DLD1 (cell line): ENCODE measurements around the gene PRR19.
"Not testable (repeated sequence)": the region's sequence is repeated elsewhere in the genome, so short reads cannot be mapped to it uniquely, and the experiment has no call there.

Source experiments
- in situ Hi-C: cut with HindIII; loops from 2 replicates; pipeline ENCODE4 v1.10.0; 2017; ENCODE audit warnings: low sequenced_read_pairs

Gene PRR19

GRCh38 chr19:42301646-42302203, at the start of gene PRR19:
TSS of gene PRR19 (plus strand) at chr19:42302132. CDS start at chr19:42309585, 7,453 bp downstream.
- in situ Hi-C loops: no loop called here

DNA sequence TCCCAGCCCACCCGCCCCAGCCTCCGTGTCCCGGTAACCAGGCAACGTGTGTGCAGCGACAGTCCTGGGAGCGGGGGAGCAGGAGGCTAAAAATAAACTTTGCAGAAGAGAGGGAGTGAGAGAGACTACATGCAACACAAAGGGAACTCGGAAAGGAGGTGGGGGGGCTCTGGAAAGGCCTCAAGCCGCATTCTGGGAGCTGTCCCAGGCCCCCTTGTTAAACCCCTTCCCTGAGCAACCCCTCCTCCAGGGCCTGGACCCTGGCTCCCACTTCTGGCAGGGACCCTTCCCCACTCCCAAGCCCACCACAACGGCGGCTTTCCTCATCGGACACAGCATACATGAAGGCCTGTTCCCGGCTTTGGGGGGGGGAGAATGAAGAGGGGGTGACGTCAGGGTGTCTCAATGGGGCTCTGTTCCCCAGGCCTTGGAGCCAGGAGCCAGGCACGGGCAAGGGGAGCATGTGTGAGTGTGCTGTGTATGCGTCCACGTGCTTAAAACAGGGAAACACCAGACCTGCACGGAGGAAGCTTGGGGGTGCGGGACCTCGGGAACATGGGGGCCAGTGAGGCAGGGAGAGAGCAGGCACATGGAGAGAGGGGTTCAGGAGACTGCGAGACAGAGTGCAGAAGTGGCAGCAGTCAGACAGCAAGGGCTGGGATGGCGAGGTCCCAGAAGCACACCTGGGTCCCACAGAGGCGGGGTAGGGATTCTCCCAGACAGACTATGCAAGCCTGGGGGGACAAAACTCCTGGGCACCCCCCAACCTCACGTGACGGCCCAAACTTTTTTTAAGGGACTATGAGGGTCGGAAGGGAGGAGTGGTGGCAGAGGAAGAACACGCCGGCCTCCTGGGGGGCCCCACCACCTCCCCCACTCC, 49.3 kb upstream of the PRR19 start:
- in situ Hi-C loops: no loop called here

DNA sequence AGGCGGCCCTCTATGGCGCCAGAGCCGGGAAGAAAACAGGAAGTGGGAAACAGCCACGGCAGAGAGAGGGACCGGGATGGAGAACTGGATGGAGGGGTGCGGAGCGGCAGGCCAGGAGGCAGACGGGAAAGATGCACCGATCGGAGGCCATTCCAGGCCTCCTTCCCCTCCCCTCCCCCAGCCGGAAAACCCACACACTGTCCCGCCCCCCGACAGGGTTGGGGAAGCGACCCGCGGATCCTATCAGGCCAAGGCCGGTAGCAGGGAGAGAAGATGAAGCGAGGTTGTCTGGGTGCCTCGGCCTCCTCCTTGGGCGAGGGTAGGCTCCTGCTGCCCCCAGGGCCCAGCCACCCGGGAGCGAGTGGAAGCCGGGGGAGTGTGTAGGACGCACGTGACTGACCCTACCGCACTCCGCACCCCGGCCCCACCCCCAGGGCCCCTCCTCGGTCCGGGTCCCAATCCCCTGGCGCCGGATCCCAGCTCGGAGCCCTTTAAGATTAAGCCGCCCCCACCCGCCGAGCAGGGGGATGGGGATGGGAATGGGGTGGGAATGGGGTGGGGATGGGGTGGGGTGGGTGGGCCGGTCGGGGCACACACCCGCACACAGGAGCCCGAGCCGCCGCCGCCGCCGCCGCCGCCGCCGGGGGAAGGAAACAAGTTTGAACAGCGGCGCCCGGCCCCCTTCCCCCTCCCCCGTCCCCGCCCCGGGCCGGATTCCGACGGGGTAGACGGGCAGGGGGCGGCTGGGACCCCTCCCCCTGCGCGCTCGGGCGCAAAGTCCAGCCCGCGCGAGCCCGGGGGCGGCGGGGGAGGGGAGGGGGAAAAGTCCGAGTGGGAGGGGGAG, 48.5 kb upstream of the PRR19 start:
- in situ Hi-C loops: no loop called here

DNA sequence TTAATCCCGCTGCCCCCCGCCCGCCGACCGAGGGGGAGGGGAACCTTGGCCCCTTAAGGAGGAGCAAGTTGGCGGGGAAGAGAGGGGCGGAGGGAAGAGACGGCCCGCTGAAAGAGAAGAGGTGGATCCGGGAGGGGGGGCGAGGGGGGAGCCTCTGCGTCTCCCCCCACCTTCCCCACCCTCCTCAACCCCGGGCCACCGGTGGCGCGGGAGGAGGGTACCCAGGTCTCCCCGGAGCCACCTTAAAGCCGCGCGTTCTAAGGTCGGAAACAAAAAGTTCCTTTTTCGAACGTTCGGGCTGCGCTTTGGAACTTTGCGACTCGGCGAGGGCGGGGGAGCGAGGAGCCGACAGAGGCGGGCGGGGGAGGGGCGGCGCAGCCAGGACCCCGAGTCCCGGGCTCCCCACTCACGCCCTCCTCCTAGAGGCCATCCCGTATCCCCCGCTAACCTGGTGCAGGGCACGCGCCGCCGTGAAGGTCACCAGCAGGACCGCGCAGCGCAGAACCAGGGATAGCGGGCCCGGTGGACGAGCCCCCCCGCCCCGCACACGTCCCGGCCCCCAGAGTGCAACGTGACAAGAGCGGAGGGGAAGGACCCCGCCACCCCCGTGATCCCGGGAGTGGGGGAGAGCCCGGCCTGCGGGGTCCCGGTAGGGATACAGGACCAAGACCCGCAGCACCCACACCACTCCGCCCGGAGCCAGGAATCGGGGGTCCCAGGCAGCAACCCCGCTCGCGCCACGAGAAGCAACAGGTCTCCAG, 47.7 kb upstream of the PRR19 start:
- in situ Hi-C loops: no loop called here

GRCh38 chr19:42254850-42255765, 46.8 kb upstream of the PRR19 start, which contains the start of gene ERF:
TSS of gene ERF (minus strand) at chr19:42255128. CDS start at chr19:42254999, 129 bp downstream.
- in situ Hi-C loops: no loop called here

DNA sequence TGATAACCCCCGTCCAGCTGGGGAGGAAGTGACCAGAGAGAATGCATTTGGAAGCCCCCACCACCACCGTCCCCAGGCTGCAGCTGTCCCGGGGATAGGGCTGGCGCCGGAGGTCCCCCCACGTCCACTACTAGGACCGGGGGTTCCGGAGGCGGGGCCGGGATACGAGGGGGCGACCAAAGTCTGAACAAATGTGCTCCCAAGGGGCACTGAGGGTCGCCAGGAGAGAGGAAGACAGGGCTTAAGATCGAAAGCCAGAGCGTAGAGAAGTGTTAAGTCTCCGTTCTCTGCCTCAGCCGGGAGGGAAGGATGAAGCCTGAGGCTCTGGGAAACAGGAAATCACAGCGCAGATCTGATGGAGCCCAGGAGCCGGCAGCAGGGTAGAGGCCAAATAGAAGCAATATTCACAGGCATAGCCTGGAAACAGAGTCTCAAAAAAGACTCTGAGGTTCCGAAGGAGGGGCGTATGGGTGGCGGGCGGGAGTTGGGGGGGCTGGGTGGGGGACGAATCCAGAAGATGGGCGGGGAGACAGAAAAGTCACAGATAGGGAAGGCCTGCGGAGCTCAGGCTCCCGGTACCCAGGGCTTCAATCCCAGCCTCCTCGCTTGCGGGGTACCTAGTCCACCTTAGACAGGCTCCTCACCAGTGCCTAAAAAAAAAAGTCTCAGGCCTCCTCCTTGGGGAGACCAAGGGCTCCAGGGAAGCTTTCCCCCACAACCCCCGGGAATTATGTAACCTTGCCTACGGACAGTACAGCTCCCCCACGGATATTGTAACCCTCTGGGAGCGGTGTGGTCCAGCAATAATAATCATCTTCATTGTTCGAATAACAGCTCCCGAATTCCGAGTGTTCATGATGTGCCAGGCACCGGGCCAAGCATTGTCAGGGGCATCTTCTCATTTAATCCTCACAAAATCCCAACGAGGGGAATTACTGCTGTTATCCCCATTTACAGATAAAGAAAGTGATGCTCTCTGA, 45.9 kb upstream of the PRR19 start:
- in situ Hi-C loops: no loop called here

GRCh38 chr19:42257842-42258241, 44.1 kb upstream of the PRR19 start:
- in situ Hi-C loops: not testable (repeated sequence)

- in situ Hi-C loops: no loop called here
Measured at GRCh38 chr19:42261763-42262162, 40.2 kb upstream of the PRR19 start.

- in situ Hi-C loops: not testable (repeated sequence)
Measured at GRCh38 chr19:42266105-42266504, 35.8 kb upstream of the PRR19 start.

GRCh38 chr19:42266928-42267603, 34.9 kb upstream of the PRR19 start:
- in situ Hi-C loops: not testable (repeated sequence)

- in situ Hi-C loops: no loop called here
Measured at GRCh38 chr19:42267644-42268141, 34.2 kb upstream of the PRR19 start.

DNA sequence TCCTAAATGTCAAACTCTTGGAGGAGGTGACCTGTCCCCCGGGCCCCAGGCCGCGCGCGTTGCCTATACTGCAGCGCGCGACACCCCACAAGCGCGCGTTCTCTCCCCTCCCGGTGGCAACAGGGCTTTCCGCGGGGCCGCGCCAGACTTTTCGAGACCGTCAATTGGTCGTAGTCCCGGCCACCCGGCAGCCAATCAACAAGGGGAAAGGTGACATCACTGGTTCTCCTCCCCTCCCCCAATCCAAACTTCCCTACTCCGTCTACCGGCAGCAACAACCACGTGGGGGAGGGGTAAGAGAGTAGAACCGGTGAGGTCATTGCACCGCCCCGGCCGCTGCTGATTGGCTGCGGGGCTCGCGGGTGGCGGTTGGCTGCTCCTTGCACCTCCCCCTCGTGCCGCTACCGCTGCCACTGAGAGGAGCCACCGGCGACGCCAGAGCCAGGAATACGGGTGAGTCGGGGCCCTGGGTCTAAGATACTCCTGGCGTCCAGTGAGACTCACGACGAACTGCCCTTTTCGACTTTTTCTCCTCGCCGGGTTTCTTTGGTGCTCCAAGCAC, 33.7 kb upstream of the PRR19 start:
- in situ Hi-C loops: no loop called here

- in situ Hi-C loops: no loop called here
Measured at GRCh38 chr19:42268704-42269477, 33.0 kb upstream of the PRR19 start, which contains the start of gene CIC. TSS of gene CIC (plus strand) at chr19:42269252. CDS start at chr19:42271784, 2,532 bp downstream.

DNA sequence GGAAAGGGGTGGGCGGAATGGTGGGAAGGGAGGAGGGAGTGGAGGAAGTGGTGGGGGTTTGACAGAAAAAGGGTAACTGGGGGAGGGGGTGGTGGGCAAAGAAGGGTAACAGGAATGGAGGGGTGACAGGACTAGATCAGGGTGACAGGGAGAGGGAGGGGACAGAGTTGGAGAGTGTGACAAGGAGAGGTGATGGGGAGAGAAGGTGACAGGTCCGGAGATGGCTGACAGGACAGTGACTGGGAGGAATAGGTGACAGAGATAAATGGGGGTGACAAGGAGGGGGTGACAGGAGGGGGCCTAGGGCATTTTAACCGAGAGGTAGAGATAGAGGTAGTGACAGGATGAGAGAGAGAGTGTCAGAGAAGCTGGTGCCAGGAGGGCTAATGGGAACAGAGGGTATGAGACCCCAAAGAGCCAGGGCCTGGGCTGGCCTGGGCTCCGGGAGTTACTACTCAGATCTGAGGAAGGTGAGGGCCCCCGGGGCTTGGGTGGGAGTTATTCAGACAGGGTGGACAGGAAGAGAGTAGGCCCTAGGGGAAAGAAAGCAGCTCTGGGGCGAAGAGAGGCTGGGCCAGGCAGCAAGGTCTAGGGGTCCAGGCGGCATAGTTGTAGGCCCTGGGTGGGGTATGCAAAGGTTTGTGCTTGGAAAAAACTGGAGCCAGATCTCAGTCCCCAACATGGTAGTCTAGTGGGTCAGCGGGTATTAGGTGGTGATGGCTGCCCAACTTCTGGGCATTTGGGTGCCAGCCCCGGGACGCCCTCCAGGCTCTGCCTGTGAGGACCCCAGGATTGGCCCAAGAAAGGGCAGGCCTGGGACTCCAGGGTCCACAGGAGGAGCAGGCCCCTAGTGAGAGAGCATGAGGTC, 32.2 kb upstream of the PRR19 start:
- in situ Hi-C loops: no loop called here

DNA sequence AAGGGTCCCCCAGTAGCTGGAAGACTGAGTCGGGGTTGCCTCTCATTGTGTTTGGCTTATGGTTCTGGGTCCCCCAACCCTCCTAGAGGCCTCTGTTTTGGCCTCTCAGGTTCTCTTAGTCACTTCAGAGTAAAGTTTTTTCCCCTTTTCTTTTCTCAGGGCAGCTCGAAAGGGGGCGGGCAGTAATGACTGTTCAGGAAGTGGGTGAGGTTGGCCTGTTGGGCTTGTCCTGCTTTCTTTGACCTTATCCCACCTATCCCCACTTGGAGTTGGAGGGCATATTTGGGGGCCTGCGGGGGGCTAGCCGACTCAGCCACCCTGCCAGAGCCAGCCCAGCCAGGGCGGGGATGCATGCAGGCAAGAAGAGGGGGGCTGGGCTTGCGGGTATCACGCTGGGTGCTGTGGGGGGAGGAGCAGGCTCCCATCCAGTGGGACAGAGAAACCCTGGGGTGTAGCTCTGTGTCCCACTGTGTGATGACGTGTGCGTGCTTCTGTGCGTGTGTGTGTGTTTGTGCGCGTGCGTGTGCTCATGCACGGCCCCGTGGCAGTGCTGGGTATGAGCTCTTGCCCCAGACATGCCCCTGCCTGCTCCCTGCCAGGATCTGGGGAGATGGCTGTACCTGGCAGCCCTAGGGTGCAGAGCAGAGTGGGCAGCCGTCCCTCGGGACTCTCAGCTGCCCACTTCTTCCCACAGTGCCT, 31.4 kb upstream of the PRR19 start:
- in situ Hi-C loops: no loop called here
